Epithelial cell of proximal tubule (primary cell): ENCODE data around the gene PRR14L. TPM values are rescaled to one million over a fixed set of nuclear protein-coding genes. Genes with fewer than 3 reads are reported as not detected.
"Not testable (repeated sequence)": the region's sequence is repeated elsewhere in the genome, so short reads cannot be mapped to it uniquely, and the experiment has no call there.

Experiments
- DNase-seq: peaks from one replicate; pipeline ENCODE4 v3.0.0-alpha.2; 2011; ENCODE audit warnings: low read depth
- H3K4me3 ChIP-seq: 2 replicates; pipeline ENCODE4 v1.5.1; 2011; ENCODE audit warnings: low read depth, mild to moderate bottlenecking, low read length
- total RNA-seq: library from RNA; depleted of rRNA; stranded (reverse); fragments of >200 nt; gene quantifications from 2 replicates; pipeline ENCODE4 v1.2.3, GENCODE V29; 2015
- TF ChIP-seq, protein P1 (sequence below): conservative IDR thresholded peaks from 2 replicates; pipeline ENCODE4 v1.5.1; 2012; ENCODE audit warnings: low read depth, mild to moderate bottlenecking, low read length

The PRR14L gene
- total RNA-seq, 1 donor from 2014 or later, result 15.9 TPM

GRCh38 chr22:31764785-31765184 is 14.9 kb upstream of the PRR14L start:
- TF ChIP-seq, protein P1, sequence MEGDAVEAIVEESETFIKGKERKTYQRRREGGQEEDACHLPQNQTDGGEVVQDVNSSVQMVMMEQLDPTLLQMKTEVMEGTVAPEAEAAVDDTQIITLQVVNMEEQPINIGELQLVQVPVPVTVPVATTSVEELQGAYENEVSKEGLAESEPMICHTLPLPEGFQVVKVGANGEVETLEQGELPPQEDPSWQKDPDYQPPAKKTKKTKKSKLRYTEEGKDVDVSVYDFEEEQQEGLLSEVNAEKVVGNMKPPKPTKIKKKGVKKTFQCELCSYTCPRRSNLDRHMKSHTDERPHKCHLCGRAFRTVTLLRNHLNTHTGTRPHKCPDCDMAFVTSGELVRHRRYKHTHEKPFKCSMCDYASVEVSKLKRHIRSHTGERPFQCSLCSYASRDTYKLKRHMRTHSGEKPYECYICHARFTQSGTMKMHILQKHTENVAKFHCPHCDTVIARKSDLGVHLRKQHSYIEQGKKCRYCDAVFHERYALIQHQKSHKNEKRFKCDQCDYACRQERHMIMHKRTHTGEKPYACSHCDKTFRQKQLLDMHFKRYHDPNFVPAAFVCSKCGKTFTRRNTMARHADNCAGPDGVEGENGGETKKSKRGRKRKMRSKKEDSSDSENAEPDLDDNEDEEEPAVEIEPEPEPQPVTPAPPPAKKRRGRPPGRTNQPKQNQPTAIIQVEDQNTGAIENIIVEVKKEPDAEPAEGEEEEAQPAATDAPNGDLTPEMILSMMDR, result no peak
- no peak overlapping the region for H3K4me3 ChIP-seq
- DNase-seq, result no peak

DNA sequence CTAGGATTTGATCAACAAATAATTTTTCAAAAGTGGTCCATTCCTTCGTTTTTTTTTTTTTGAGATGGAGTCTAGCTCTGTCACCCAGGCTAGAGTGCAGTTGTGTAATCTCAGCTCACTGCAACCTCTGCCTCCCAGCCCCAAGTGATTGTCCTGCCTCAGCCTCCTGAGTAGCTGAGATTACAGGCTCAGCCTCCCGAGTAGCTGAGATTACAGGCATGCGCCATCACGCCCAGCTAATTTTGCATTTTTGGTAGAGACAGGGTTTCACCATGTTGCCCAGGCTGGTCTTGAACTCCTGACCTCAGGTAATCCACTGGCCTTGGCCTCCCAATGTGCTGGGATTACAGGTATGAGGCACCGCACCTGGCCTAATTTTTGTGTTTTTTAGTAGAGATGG is 8.9 kb upstream of the PRR14L start:
- not testable (repeated sequence) for DNase-seq, H3K4me3 ChIP-seq

DNA sequence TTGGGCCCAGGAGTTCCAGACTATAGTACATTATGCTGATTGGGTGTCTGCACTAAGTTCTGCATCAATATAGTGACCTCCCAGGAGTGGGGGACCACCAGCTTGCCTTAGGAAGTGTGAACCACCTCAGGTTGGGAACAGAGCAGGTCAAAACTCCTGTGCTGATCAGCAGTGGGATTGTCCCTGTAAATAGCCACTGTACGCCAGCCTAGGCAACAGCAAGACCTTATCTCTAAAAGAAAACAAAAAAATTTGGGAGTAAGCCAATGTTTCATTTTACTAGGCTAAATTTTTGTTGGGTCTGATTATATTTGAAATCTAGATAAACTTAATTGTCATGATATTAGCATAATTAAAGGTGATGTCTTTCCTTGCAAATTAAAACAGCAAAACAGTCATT is 7.3 kb upstream of the PRR14L start:
- no peak overlapping the region for H3K4me3 ChIP-seq
- TF ChIP-seq, protein P1, result no peak
- no peak for DNase-seq

DNA sequence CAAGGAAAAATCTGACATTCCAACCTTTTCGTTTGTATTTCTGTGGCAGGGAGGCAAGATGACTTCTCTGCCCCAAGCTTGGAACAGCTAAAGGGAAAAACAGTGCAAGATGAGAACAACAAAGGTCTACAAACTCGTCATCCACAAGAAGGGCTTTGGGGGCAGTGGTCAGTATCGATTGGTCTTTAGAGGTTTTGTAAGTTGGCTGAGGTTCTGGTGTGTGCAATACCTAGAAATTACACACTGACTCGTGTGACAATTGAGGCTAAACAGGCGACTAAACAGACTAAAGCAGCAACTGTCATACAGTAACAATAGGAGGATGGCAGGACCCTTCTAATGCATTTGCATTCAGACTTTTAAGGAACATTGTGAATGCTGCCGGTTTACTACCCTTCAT is 4.9 kb upstream of the PRR14L start:
- H3K4me3 ChIP-seq, result peak overlapping the region; percentile 96
- DNase-seq, result no peak
- TF ChIP-seq, protein P1, result no peak

DNA sequence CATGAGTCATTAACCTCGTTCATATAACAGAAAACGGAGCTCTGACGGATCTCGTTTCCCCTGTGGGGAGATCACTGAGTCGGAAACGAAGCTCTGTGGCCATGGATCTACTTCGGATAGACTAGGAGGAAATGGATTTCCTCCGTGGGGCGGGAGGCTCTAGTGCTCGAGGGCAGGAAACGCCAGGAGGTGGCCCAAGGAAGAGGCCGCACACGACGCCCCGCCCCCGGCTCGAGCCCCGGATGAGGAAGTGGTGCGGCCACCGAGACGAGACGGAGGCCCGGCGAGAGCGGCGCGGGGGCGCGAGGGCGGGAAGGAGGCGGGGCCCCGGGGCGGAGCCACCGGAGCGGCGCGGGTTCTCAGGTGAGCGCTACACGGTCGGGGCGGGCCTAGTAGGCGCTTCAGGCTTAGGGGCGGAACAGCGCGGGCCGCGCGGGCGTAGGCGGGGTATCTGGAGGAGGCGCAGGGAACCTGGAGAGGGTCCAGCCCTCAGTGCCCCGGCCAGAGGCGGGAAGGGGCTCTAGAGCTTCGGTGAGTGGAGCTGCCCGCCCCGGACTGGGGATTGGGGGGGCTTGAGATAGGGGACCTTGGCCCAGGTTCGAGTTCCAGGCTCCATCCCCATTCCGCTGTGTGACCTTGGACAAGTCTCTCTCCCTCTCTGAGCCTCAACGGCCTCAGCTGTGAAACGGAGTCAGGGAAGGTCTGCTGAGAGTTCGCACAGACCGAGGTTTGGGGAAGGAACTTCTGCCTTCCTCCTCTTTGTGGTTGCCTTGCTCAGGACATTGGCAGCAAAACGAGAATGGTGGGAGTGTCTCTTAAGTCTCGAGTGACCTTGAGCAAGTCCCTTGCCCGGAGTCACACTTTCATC is 3.9 kb upstream of the PRR14L start, which contains the start of gene DEPDC5:
Gene DEPDC5, plus strand, starts transcription at position 386 of the 868 bp plus-strand sequence. CDS start 903 bp downstream, outside the sequence.
- TF ChIP-seq, protein P1, result no peak
- peak within 1 kb of the TSS; percentile 96 for H3K4me3 ChIP-seq
- DNase-seq, result peak; percentile 52

DNA sequence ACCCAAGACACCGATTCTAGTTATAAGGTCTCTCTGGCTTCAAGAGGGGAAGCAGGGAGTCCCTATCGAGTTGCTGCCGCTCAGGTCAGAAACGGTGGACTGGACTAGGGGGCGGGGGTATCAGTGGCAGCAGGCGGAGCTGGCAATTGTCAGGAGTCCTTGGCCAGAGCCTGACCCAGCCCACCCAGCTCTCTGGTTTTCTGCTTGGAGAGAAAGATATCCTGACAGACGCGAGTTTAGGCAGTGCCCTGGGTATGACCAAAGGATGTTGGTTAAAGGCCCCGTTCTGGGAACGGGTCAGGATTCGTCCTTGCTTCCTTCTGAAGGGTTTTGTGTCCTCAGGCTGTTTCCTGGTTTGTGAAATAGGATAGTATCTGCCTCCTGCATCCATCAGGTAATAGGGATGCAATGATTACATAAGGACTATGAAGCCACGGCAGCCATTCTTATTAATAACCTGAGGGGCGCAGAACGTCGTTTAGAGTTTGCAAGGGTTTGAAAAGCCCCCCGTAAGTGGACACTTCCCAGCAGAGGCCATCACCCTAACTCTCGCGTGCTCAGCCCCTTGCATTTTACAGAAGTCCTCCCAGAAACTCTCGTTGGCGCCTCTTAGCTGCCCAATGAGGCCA is 3.2 kb upstream of the PRR14L start:
- DNase-seq, result no peak
- TF ChIP-seq, protein P1, result no peak
- peak overlapping the region; percentile 96 for H3K4me3 ChIP-seq

DNA sequence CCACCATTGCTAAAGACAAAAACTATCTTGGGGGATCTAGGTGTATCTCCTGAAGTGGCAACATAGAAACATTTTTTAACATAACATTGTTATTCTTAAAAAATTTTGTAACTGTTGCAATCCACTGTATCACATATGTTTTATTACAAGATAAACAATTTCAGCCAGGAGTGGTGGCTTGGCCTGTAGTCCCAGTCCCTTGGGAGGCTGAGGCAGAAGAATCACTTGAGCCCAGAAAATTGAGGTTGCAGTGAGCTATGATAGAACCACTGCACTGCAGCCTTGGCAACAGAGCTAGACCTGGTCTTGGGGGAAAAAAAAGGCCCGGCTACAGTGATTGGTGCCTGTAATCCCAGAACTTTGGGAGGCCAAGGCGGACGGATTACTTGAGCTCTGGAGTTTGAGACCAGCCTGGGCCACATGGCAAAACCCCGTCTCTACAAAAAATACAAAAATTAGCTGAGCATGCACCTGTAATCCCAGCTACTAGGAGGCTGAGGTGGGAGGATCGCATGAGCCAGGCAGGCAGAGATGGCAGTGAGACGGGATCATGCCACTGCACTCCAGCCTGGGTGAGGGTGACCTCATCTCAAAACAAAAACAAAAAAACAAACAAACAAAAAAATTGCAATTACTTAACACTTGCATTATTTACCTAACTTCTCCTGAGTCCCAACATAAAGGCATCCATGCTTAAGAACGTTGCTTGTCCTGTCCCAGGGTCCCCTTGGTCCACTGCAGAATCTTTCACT is 2.3 kb upstream of the PRR14L start:
- TF ChIP-seq, protein P1, result no peak
- no peak overlapping the region for H3K4me3 ChIP-seq
- DNase-seq, result no peak
